MCF 10A (cell line): ENCODE results near the gene NT5C3B. TPM values are rescaled to one million over a fixed set of nuclear protein-coding genes. Genes with fewer than 3 reads are reported as not detected.

Source experiments
- BruUV-seq: library from RNA; stranded (reverse); fragments of 400-500 nt; replicated peaks from 2 replicates; lab custom pipeline; 2021; lab: Mats Ljungman, UMichigan
- CTCF ChIA-PET: fragments of 300-600 bp; sonication (Branson Sonifier 250); formaldehyde crosslinking; extraction: SDS; loops from one replicate; lab custom pipeline; 2021; ENCODE audit warnings: antibody characterized with exemption, inconsistent platforms; lab: Yijun Ruan, JAX
- POLR2A ChIA-PET: fragments of 300-600, 350-650 bp; sonication (Branson Sonifier 250); formaldehyde crosslinking; extraction: SDS; loops from one replicate; lab custom pipeline; 2020; ENCODE audit warnings: antibody characterized with exemption, inconsistent platforms; lab: Yijun Ruan, JAX
- DNase-seq: peaks from one replicate; pipeline ENCODE4 v3.0.0-alpha.2; 2018; ENCODE audit not compliant: unreplicated experiment
- H3K27ac Mint-ChIP-seq: one replicate; pipeline ENCODE4 v1.8.0; 2022; ENCODE audit warnings: mild to moderate bottlenecking, low read depth, mixed read lengths; ENCODE audit not compliant: unreplicated experiment
- H3K27me3 Mint-ChIP-seq: one replicate; pipeline ENCODE4 v1.8.0; 2022; ENCODE audit warnings: mixed read lengths; ENCODE audit not compliant: insufficient read depth, unreplicated experiment
- H3K36me3 Mint-ChIP-seq: one replicate; pipeline ENCODE4 v1.8.0; 2022; ENCODE audit warnings: mild to moderate bottlenecking, moderate library complexity, mixed read lengths; ENCODE audit not compliant: insufficient read depth, unreplicated experiment
- H3K4me1 Mint-ChIP-seq: one replicate; pipeline ENCODE4 v1.8.0; 2022; ENCODE audit warnings: mixed read lengths; ENCODE audit not compliant: insufficient read depth, unreplicated experiment
- H3K4me3 Mint-ChIP-seq: one replicate; pipeline ENCODE4 v1.8.0; 2022; ENCODE audit warnings: mild to moderate bottlenecking, moderate library complexity, mixed read lengths; ENCODE audit not compliant: unreplicated experiment
- H3K9me3 Mint-ChIP-seq: one replicate; pipeline ENCODE4 v1.8.0; 2022; ENCODE audit warnings: mixed read lengths; ENCODE audit not compliant: unreplicated experiment
- CTCF ChIP-seq: fragments of 200-600 bp; IDR thresholded peaks from one replicate; pipeline ENCODE4 v1.8.0; 2022; ENCODE audit warnings: antibody characterized with exemption, mild to moderate bottlenecking; ENCODE audit not compliant: unreplicated experiment
- intact Hi-C: fragments of 100-400 bp; cut with micrococcal nuclease; formaldehyde crosslinking; loops from 2 replicates; pipeline ENCODE4 v1.14.1; 2022
- total RNA-seq: library from RNA; stranded (reverse); gene quantifications from 2 replicates; pipeline ENCODE4 v1.2.3, GENCODE V29; 2022

NT5C3B gene
- total RNA-seq, 1 experiment from 2014 or later, result 59.8 TPM

- POLR2A ChIA-PET, result no interaction called here
- intact Hi-C loops, result no loop called here
- H3K27me3 Mint-ChIP-seq, result no peaks in the 10 kb centered on the region
- no peaks in the 10 kb centered on the region for H3K4me1 Mint-ChIP-seq
- H3K9me3 Mint-ChIP-seq, result no peaks in the 10 kb centered on the region
- CTCF ChIA-PET, result interaction anchor here (0.6 to 1.0 kb wide), 2 partner anchors 13 to 368 kb away, joined by 3 read pairs; partner anchors contain the start of gene P3H4
- peaks cover 42% of the 10 kb centered on the region for H3K36me3 Mint-ChIP-seq
- TF ChIP-seq CTCF, result no peak
- no peak for DNase-seq
- H3K4me3 Mint-ChIP-seq, result no peak overlapping the region
- H3K27ac Mint-ChIP-seq, result no peak overlapping the region
- no TSS peak for BruUV-seq
These were observed 10.7 kb downstream of the NT5C3B start for GRCh38 chr17:41825175-41825845.

- Mint-ChIP-seq H3K9me3 (no peaks in the 10 kb centered on the region), H3K27me3 (no peaks in the 10 kb centered on the region), H3K27ac (no peak overlapping the region), H3K36me3 (peaks cover 37% of the 10 kb centered on the region), H3K4me1 (no peaks in the 10 kb centered on the region), H3K4me3 (no peak overlapping the region)
- TF ChIP-seq CTCF, result no peak
- intact Hi-C loops, result no loop called here
- BruUV-seq, result no TSS peak
- CTCF ChIA-PET, result interaction anchor here (0.6 kb wide), 1 partner anchor 112 kb away, joined by 3 read pairs; no protein-coding TSS in a partner anchor
- POLR2A ChIA-PET, result no interaction called here
- no peak for DNase-seq
These were observed 11.9 kb downstream of the NT5C3B start for GRCh38 chr17:41824086-41824485.

GRCh38 chr17:41823580-41823979 is 12.5 kb downstream of the NT5C3B start:
- Mint-ChIP-seq H3K27ac (no peak overlapping the region), H3K4me3 (no peak overlapping the region), H3K27me3 (no peaks in the 10 kb centered on the region), H3K36me3 (peaks cover 37% of the 10 kb centered on the region), H3K4me1 (no peaks in the 10 kb centered on the region), H3K9me3 (no peaks in the 10 kb centered on the region)
- intact Hi-C loops, result no loop called here
- DNase-seq, result no peak
- ChIA-PET POLR2A (no interaction called here), CTCF (interaction anchor here (0.6 kb wide), 1 partner anchor 113 kb away, joined by 3 read pairs; no protein-coding TSS in a partner anchor)
- TF ChIP-seq CTCF, result no peak
- no TSS peak for BruUV-seq

- Mint-ChIP-seq H3K36me3 (peaks cover 38% of the 10 kb centered on the region), H3K4me3 (no peak overlapping the region), H3K27me3 (no peaks in the 10 kb centered on the region), H3K27ac (no peak overlapping the region), H3K4me1 (no peaks in the 10 kb centered on the region), H3K9me3 (no peaks in the 10 kb centered on the region)
- no peak for TF ChIP-seq CTCF
- intact Hi-C loops, result no loop called here
- ChIA-PET POLR2A (interaction anchor here (0.6 to 1.7 kb wide), 7 partner anchors 10 to 136 kb away, joined by 3 to 6 read pairs (median 3); partner anchors contain the start of genes ACLY and FKBP10), CTCF (interaction anchor here (1.1 kb wide), 1 partner anchor 22 kb away, joined by 3 read pairs; no protein-coding TSS in a partner anchor)
- BruUV-seq, result no TSS peak
- DNase-seq, result no peak
These were observed 12.9 kb downstream of the NT5C3B start for GRCh38 chr17:41823141-41823524.
